ENCODE results near the gene NAPSA. TPM values are rescaled to one million over a fixed set of nuclear protein-coding genes. Genes with fewer than 3 reads are reported as not detected.
"Not testable (repeated sequence)": the region's sequence is repeated elsewhere in the genome, so short reads cannot be mapped to it uniquely, and the experiment has no call there.

Gene NAPSA
- polyA plus RNA-seq, 3 donors from 2014 or later: 0.50 to 2.2 TPM; not detected in 1

GRCh38 chr19:50362030-50362412 is 3.4 kb downstream of the NAPSA start:
- Mint-ChIP-seq H3K4me1 (peaks cover 8 to 45% of the 10 kb centered on the region in 2 donors), H3K4me3 (no peak overlapping the region), H3K27me3 (ENCODE audit: low read depth in 3 of 3) (peaks cover 10 to 19% (median 17%) of the 10 kb centered on the region in 3 donors), H3K36me3 (no peaks in the 10 kb centered on the region), H3K27ac (no peak overlapping the region), H3K9me3 (peaks cover 0 to 2% (median 0%) of the 10 kb centered on the region in 6 donors)
- DNase-seq: no peak

GRCh38 chr19:50361290-50362029 is 4.0 kb downstream of the NAPSA start:
- Mint-ChIP-seq H3K4me3 (no peak overlapping the region), H3K9me3 (peaks cover 0 to 2% (median 0%) of the 10 kb centered on the region in 6 donors), H3K27ac (peak overlapping the region in 1 of 6 donors; percentile 53), H3K27me3 (ENCODE audit: low read depth in 3 of 3) (peaks cover 10 to 19% (median 17%) of the 10 kb centered on the region in 3 donors), H3K4me1 (peaks cover 8 to 47% of the 10 kb centered on the region in 2 donors), H3K36me3 (no peaks in the 10 kb centered on the region)
- DNase-seq: peak in 1 of 3 donors; percentile 17

GRCh38 chr19:50359328-50359818 is 6.1 kb downstream of the NAPSA start:
- peaks cover 0 to 35% of the 10 kb centered on the region in 2 donors for H3K4me1 Mint-ChIP-seq
- H3K36me3 Mint-ChIP-seq: no peaks in the 10 kb centered on the region
- no peak for DNase-seq
- peak overlapping the region in 5 of 6 donors; percentile 88 to 97 (median 94) for H3K27ac Mint-ChIP-seq
- H3K4me3 Mint-ChIP-seq: peak overlapping the region; percentile 84 to 92 (median 90)
- peaks cover 11 to 17% (median 15%) of the 10 kb centered on the region in 3 donors for H3K27me3 Mint-ChIP-seq (ENCODE audit: low read depth in 3 of 3)
- peaks cover 0 to 2% (median 0%) of the 10 kb centered on the region in 6 donors for H3K9me3 Mint-ChIP-seq

- DNase-seq: peak; percentile 79 to 85 (median 79)
- Mint-ChIP-seq H3K27ac (peak overlapping the region; percentile 88 to 97 (median 94)), H3K9me3 (peaks cover 0 to 2% (median 0%) of the 10 kb centered on the region in 6 donors), H3K4me3 (peak overlapping the region; percentile 84 to 92 (median 90)), H3K27me3 (ENCODE audit: low read depth in 3 of 3) (peaks cover 11 to 17% (median 15%) of the 10 kb centered on the region in 3 donors), H3K36me3 (no peaks in the 10 kb centered on the region), H3K4me1 (peaks cover 0 to 30% of the 10 kb centered on the region in 2 donors)
Measured at GRCh38 chr19:50358483-50359327, 6.7 kb downstream of the NAPSA start.

- H3K36me3 Mint-ChIP-seq: no peaks in the 10 kb centered on the region
Measured at GRCh38 chr19:50357178-50358100, 8.0 kb downstream of the NAPSA start.

GRCh38 chr19:50356691-50357177 is 8.7 kb downstream of the NAPSA start:
- peak overlapping the region in 5 of 6 donors; percentile 88 to 97 (median 94) for H3K27ac Mint-ChIP-seq
- H3K9me3 Mint-ChIP-seq: peaks cover 0 to 2% (median 0%) of the 10 kb centered on the region in 6 donors
- peaks cover 0 to 21% of the 10 kb centered on the region in 2 donors for H3K4me1 Mint-ChIP-seq
- H3K36me3 Mint-ChIP-seq: no peaks in the 10 kb centered on the region
- DNase-seq: no peak
- H3K4me3 Mint-ChIP-seq: peak overlapping the region; percentile 14 to 92 (median 89)
- peaks cover 11 to 17% (median 15%) of the 10 kb centered on the region in 3 donors for H3K27me3 Mint-ChIP-seq (ENCODE audit: low read depth in 3 of 3)

More at GRCh38 chr19:50357178-50358100, 8.0 kb downstream of the NAPSA start:
- H3K9me3 Mint-ChIP-seq: peaks cover 0 to 2% (median 0%) of the 10 kb centered on the region in 6 donors
- DNase-seq: peak; percentile 82 to 87 (median 82)
- H3K4me3 Mint-ChIP-seq: peak overlapping the region; percentile 84 to 92 (median 90)
- H3K27ac Mint-ChIP-seq: peak overlapping the region; percentile 88 to 97 (median 94)
- H3K4me1 Mint-ChIP-seq: peaks cover 0 to 21% of the 10 kb centered on the region in 2 donors
- H3K27me3 Mint-ChIP-seq (ENCODE audit: low read depth in 3 of 3): peaks cover 11 to 17% (median 15%) of the 10 kb centered on the region in 3 donors

GRCh38 chr19:50353487-50353880 is 12.0 kb downstream of the NAPSA start:
- not testable (repeated sequence) for H3K4me3 Mint-ChIP-seq; DNase-seq; H3K9me3 Mint-ChIP-seq; H3K27ac Mint-ChIP-seq; H3K27me3 Mint-ChIP-seq (ENCODE audit: low read depth in 3 of 3); H3K36me3 Mint-ChIP-seq
- peaks cover 0 to 11% of the 10 kb centered on the region in 2 donors for H3K4me1 Mint-ChIP-seq

- H3K4me3 Mint-ChIP-seq: no peak overlapping the region
- DNase-seq: no peak
- peaks cover 2 to 7% (median 4%) of the 10 kb centered on the region in 3 donors for H3K27me3 Mint-ChIP-seq (ENCODE audit: low read depth in 3 of 3)
- H3K9me3 Mint-ChIP-seq: peaks cover 0 to 3% (median 0%) of the 10 kb centered on the region in 6 donors
- H3K36me3 Mint-ChIP-seq: no peaks in the 10 kb centered on the region
- H3K27ac Mint-ChIP-seq: no peak overlapping the region
- H3K4me1 Mint-ChIP-seq: peaks cover 0 to 4% of the 10 kb centered on the region in 2 donors
Measured at GRCh38 chr19:50352242-50352641, 13.2 kb downstream of the NAPSA start.

GRCh38 chr19:50349277-50350057 is 16.0 kb downstream of the NAPSA start:
- no peak overlapping the region for H3K27ac Mint-ChIP-seq
- no peaks in the 10 kb centered on the region for H3K4me1 Mint-ChIP-seq
- DNase-seq: no peak
- H3K36me3 Mint-ChIP-seq: no peaks in the 10 kb centered on the region
- H3K9me3 Mint-ChIP-seq: peaks cover 0 to 5% (median 2%) of the 10 kb centered on the region in 6 donors
- no peak overlapping the region for H3K4me3 Mint-ChIP-seq
- H3K27me3 Mint-ChIP-seq (ENCODE audit: low read depth in 3 of 3): peaks cover 0 to 11% (median 3%) of the 10 kb centered on the region in 3 donors

- not testable (repeated sequence) for H3K4me1 Mint-ChIP-seq, H3K36me3 Mint-ChIP-seq, H3K9me3 Mint-ChIP-seq, DNase-seq, H3K27ac Mint-ChIP-seq, H3K4me3 Mint-ChIP-seq
- H3K27me3 Mint-ChIP-seq (ENCODE audit: low read depth in 3 of 3): peaks cover 0 to 11% (median 4%) of the 10 kb centered on the region in 3 donors
Measured at GRCh38 chr19:50347089-50347581, 18.3 kb downstream of the NAPSA start.

GRCh38 chr19:50344661-50345318 is 20.6 kb downstream of the NAPSA start:
- no peak for DNase-seq
- H3K36me3 Mint-ChIP-seq: no peaks in the 10 kb centered on the region
- H3K4me3 Mint-ChIP-seq: peak overlapping the region in 1 of 5 donors; percentile 21

More at GRCh38 chr19:50344661-50345318, 20.6 kb downstream of the NAPSA start:
- Mint-ChIP-seq H3K27me3 (ENCODE audit: low read depth in 3 of 3) (peaks cover 0 to 8% (median 7%) of the 10 kb centered on the region in 3 donors), H3K27ac (no peak overlapping the region), H3K9me3 (peaks cover 0 to 5% (median 2%) of the 10 kb centered on the region in 6 donors), H3K4me1 (no peaks in the 10 kb centered on the region)
